ENCODE measurements around the gene LRRC7. TPM values are rescaled to one million over a fixed set of nuclear protein-coding genes. Genes with fewer than 3 reads are reported as not detected.
"Not testable (repeated sequence)": the region's sequence is repeated elsewhere in the genome, so short reads cannot be mapped to it uniquely, and the experiment has no call there.

The LRRC7 gene
- total RNA-seq, 2 experiments from 2014 or later, result 0.14 TPM; not detected in 1

DNA sequence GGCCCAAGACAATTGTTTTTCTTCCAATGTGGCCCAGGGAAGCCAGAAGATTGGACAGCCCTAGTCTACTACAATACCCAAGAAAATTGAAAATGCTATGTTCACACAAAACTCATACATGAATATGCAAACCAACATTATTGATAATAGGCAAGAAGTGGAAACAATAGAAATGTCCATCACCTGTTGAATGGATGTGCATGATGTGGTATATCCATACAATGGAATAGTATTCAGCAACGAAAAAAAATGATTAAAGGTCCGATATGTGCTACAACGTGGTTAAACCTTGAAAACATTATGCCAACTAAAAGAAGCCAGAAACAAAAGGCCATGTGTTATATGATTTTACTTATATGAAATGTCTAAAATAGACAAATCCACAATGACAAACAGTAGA lies 375.3 kb downstream of the LRRC7 start:
- peaks cover 3% of the 10 kb centered on the region for H3K27me3 Mint-ChIP-seq
- DNase-seq, result no peak
- no peaks in the 10 kb centered on the region for H3K4me1 Mint-ChIP-seq
- no peak overlapping the region for H3K4me3 Mint-ChIP-seq
- peaks cover 5% of the 10 kb centered on the region for H3K9me3 Mint-ChIP-seq
- no peaks in the 10 kb centered on the region for H3K36me3 Mint-ChIP-seq
- no peak overlapping the region for H3K27ac Mint-ChIP-seq

DNA sequence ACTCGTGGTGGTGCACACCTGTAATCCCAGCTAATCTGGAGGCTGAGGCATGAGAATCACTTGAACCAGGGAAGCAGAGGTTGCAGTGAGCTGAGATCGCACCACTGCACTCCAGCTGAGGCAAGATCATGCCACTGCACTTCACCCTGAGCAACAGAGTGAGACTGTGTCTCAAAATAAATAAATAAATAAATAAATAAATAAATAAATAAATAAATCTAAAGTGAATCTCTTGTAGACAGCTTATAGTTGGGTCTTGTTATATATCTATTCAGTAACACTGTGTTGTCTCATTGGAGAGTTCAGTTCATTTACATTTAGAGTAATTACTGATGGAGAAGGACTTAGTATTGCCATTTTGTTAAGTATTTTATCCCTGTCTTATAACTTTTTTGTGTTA lies 379.2 kb downstream of the LRRC7 start:
- no peaks in the 10 kb centered on the region for H3K4me1 Mint-ChIP-seq
- H3K4me3 Mint-ChIP-seq, result no peak overlapping the region

DNA sequence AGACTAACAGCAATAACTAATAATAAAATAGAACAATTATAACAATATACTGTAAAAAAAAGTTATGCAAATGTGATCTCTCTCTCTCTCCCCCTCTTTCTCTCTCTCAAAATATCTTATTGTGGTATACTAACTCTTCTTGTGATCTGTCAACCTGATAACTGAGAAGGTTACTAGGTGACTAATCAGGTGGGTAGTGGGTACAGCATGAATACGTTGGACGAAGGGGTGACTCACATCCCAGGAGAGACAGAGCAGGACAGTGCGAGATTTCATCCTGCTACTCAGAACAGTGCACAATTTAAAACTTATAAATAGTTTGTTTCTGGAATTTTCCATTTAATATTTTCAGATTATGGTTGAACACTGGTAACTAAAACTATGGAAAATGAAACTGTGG lies 380.1 kb downstream of the LRRC7 start:
- H3K36me3 Mint-ChIP-seq, result no peaks in the 10 kb centered on the region
- no peaks in the 10 kb centered on the region for H3K4me1 Mint-ChIP-seq
- no peak overlapping the region for H3K27ac Mint-ChIP-seq
- DNase-seq, result no peak
- H3K27me3 Mint-ChIP-seq, result no peaks in the 10 kb centered on the region
- H3K9me3 Mint-ChIP-seq, result peaks cover 5% of the 10 kb centered on the region
- H3K4me3 Mint-ChIP-seq, result no peak overlapping the region

More for the DNA sequence above, 379.2 kb downstream of the LRRC7 start:
- no peaks in the 10 kb centered on the region for H3K36me3 Mint-ChIP-seq
- H3K9me3 Mint-ChIP-seq, result peaks cover 5% of the 10 kb centered on the region
- H3K27me3 Mint-ChIP-seq, result no peaks in the 10 kb centered on the region
- no peak overlapping the region for H3K27ac Mint-ChIP-seq
- no peak for DNase-seq

DNA sequence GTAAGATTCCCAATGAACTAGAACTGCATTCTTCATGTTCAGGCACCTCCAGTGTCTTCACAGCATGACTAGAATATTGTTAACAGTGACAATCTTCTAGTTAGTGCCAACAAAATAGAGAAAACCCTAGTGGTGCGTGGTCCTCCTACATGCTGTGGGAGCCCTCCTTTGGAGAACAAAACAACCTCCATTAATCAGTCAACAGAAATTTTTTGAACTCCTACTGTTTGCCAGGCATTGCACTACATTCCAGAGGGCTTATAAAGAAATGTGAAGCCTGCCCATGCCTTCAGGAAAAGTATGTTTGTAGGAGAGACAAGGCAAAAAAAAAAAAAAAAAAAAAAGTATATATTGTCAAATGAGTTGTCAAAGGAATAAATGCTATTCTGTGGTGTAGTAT lies 385.0 kb downstream of the LRRC7 start:
- H3K4me3 Mint-ChIP-seq, result no peak overlapping the region
- no peaks in the 10 kb centered on the region for H3K9me3 Mint-ChIP-seq
- H3K27ac Mint-ChIP-seq, result no peak overlapping the region
- H3K4me1 Mint-ChIP-seq, result no peaks in the 10 kb centered on the region
- H3K27me3 Mint-ChIP-seq, result no peaks in the 10 kb centered on the region
- no peak for DNase-seq
- H3K36me3 Mint-ChIP-seq, result no peaks in the 10 kb centered on the region

DNA sequence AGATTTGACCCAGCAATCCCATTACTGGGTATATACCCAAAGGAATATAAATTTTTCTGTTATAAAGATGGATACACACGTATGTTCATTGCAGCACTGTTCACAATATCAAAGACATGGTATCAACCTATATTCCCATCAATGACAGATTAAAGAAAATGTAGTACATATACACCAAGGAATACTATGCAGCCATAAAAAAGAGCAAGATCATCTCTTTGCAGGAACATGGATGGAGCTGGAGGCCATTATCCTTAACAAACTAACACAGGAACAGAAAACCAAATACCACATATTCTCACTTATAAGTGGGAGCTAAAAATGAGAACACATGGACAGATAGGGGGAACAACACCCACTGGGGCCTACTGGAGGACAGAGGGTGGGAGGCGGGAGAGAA lies 394.7 kb downstream of the LRRC7 start:
- not testable (repeated sequence) for H3K27ac Mint-ChIP-seq, H3K36me3 Mint-ChIP-seq, H3K4me3 Mint-ChIP-seq, H3K27me3 Mint-ChIP-seq, DNase-seq, H3K4me1 Mint-ChIP-seq, H3K9me3 Mint-ChIP-seq

DNA sequence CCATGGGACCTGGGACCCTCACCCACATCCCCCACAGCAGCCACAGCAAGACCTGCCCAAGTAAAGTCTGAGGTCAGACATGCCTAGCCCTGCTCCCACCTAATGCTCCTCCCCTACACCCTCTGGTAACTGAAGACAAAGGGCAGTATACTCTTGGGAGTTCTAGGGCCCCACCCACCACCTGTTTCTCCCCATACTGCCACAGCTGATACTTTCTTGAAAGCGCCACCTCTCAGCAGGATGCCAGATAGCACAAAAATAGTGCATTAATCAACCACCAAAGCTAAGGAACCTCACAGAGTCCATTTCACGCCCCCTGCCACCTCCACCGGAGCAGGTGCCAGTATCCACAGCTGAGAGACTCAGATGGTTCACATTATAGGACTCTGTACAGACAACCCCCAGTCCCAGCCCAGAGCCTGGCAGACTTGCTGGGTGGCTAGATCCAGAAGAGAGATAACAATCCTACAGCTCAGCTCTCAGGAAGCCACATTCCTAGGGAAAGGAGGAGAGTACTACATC lies 399.6 kb downstream of the LRRC7 start:
- H3K27me3 Mint-ChIP-seq, result no peaks in the 10 kb centered on the region
- H3K36me3 Mint-ChIP-seq, result no peaks in the 10 kb centered on the region
- H3K9me3 Mint-ChIP-seq, result peaks cover 7% of the 10 kb centered on the region

DNA sequence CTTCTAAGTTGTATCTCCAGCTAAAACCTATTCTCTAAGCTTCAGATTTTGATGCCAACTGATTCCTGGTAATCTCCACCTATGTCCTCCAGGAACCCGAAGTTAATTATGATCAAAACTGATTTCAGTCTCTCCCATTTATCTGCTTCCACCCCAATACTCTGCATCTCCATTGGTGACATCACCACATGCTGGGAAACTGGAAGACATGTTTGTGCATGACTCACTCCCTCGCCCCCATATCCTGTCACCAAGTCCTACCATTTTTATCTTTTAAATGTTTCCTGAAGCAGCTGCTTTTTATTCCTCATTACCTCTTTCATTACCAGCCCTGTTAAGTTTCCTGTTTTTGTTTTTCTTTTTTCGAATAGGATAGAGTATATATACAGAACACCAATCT lies 409.2 kb downstream of the LRRC7 start:
- H3K27ac Mint-ChIP-seq, result no peak overlapping the region
- H3K9me3 Mint-ChIP-seq, result no peaks in the 10 kb centered on the region
- DNase-seq, result no peak
- H3K36me3 Mint-ChIP-seq, result no peaks in the 10 kb centered on the region
- H3K4me3 Mint-ChIP-seq, result no peak overlapping the region
- H3K27me3 Mint-ChIP-seq, result no peaks in the 10 kb centered on the region
- H3K4me1 Mint-ChIP-seq, result no peaks in the 10 kb centered on the region

More for the DNA sequence above, 399.6 kb downstream of the LRRC7 start:
- Mint-ChIP-seq H3K4me1 (no peaks in the 10 kb centered on the region), H3K27ac (no peak overlapping the region), H3K4me3 (no peak overlapping the region)
- DNase-seq, result no peak

DNA sequence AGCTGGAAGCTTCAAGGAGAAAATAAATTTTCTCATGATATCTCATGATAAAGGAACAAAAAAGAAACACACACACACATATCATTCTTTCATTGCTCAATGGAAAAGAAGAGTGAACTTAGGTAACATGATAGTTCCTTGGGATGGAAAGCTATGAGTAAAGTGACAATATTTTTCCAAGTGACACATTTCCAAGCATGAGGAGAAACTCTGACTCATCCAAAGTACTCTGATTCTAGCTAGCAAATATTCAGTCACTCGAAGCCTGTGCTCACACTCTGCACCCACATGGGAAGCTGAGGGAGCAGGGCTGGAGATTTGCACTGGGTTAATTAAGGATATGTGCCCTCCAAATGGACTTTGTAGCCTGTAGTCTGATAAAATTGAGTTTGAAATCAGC lies 415.3 kb downstream of the LRRC7 start:
- Mint-ChIP-seq H3K36me3 (no peaks in the 10 kb centered on the region), H3K9me3 (no peaks in the 10 kb centered on the region), H3K4me1 (no peaks in the 10 kb centered on the region), H3K27me3 (no peaks in the 10 kb centered on the region), H3K27ac (no peak overlapping the region), H3K4me3 (no peak overlapping the region)
- DNase-seq, result no peak

DNA sequence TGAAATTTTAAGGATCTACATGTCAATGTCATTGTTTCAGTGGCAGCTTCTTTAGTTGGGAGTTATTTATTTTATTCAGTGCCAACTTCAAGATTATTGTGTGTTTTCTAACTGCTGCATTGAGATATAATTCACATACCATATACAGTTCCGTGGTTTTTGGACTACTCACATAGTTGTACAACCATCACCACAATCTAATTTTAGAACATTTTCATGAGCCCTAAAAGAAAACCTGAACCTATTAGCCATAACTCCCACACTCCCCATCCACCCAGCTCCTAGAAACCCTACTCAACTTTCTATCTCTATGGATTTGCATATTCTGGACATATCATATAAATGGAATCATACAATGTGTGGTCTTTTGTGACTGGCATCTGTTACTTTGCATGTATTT lies 417.7 kb downstream of the LRRC7 start:
- Mint-ChIP-seq H3K4me1 (no peaks in the 10 kb centered on the region), H3K27me3 (no peaks in the 10 kb centered on the region), H3K27ac (no peak overlapping the region), H3K4me3 (no peak overlapping the region), H3K36me3 (no peaks in the 10 kb centered on the region), H3K9me3 (no peaks in the 10 kb centered on the region)
- no peak for DNase-seq

DNA sequence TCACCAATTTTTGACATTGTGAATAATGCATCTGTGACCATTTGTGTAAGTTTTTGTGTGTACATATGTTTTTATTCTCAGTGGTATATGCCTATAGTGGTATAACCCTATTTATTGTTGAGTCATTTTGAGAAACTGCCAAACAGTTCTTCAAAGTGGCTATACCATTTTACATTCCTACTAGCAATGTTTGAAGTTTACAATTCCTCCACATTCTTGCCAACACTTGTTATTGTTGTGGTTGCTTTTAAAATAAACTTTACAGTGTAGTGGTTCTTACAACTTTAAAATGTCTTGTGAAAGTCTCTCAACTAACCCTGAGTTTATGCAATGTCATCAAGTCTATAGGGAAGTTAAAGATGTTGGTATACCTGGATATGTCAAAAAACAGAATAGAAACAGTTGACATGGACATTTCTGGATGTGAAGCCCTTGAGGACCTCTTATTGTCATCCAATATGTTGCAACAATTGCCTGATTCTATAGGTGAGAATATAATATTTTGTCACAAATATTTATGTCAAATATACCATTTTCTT lies 418.2 kb downstream of the LRRC7 start:
- no peak overlapping the region for H3K4me3 Mint-ChIP-seq
- no peaks in the 10 kb centered on the region for H3K27me3 Mint-ChIP-seq
- H3K9me3 Mint-ChIP-seq, result no peaks in the 10 kb centered on the region
- H3K36me3 Mint-ChIP-seq, result no peaks in the 10 kb centered on the region
- H3K27ac Mint-ChIP-seq, result no peak overlapping the region
- no peak for DNase-seq
- H3K4me1 Mint-ChIP-seq, result no peaks in the 10 kb centered on the region

DNA sequence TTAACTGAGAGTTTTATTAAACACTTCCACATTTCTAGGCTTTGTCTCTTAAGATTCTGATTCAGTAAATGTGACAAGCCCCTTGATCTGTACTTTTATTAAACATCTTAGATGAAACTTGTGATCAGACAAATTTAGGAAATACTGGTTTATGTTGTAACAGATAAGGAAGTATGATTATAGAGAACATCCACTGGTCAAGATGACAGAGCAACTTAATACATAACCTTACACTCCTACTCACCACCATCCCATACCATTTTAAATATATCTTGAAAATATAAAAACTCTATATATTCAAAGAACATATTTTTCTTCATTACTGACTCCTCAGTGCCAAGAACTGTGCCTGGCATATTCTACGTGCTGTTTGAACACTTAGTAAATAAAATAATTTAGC lies 420.2 kb downstream of the LRRC7 start:
- H3K27ac Mint-ChIP-seq, result no peak overlapping the region
- no peaks in the 10 kb centered on the region for H3K27me3 Mint-ChIP-seq
- no peaks in the 10 kb centered on the region for H3K4me1 Mint-ChIP-seq
- no peak overlapping the region for H3K4me3 Mint-ChIP-seq
- no peaks in the 10 kb centered on the region for H3K9me3 Mint-ChIP-seq
- no peak for DNase-seq
- H3K36me3 Mint-ChIP-seq, result no peaks in the 10 kb centered on the region

DNA sequence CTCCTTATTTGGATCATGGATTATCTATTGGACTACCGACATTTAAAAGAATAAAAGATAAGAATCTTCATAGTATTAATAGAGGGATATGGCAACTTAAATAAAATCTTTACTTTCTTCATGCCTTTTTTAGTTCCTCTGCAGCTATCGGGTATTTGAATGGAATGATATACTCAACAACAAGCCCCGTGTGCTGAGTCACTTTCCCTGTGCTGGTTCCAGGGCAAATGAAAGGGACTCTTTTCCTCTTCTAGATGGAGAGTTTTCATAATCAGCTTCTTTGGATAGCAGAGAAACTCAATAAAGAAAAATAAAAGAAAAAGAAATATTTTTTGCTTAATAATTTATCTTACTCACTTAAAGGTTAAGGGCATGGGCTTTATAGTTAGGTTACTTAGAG lies 423.9 kb downstream of the LRRC7 start:
- Mint-ChIP-seq H3K27ac (no peak overlapping the region), H3K27me3 (no peaks in the 10 kb centered on the region), H3K36me3 (no peaks in the 10 kb centered on the region), H3K4me1 (no peaks in the 10 kb centered on the region), H3K4me3 (no peak overlapping the region), H3K9me3 (no peaks in the 10 kb centered on the region)
- DNase-seq, result no peak

DNA sequence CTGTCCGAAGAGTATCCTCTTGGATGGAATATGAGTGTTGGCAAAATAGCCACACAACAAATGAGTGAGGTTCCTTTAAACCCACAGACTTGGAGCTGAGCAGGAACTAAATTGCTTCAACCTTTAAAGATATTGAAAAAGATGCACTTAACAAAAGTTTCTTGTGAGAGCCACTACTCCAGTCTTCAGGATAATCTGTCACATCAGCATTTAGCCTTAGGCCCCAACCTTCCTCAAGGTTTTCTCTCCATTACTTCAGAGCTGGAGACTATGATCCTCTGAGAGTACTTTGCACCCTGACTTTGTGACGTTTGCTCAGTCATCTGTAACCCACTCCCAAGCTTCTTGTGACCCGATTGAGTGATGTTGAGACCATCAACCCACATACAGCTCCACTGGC lies 424.9 kb downstream of the LRRC7 start:
- no peak overlapping the region for H3K4me3 Mint-ChIP-seq
- H3K9me3 Mint-ChIP-seq, result no peaks in the 10 kb centered on the region
- H3K4me1 Mint-ChIP-seq, result no peaks in the 10 kb centered on the region
- no peaks in the 10 kb centered on the region for H3K27me3 Mint-ChIP-seq
- no peaks in the 10 kb centered on the region for H3K36me3 Mint-ChIP-seq
- H3K27ac Mint-ChIP-seq, result no peak overlapping the region
- DNase-seq, result no peak

DNA sequence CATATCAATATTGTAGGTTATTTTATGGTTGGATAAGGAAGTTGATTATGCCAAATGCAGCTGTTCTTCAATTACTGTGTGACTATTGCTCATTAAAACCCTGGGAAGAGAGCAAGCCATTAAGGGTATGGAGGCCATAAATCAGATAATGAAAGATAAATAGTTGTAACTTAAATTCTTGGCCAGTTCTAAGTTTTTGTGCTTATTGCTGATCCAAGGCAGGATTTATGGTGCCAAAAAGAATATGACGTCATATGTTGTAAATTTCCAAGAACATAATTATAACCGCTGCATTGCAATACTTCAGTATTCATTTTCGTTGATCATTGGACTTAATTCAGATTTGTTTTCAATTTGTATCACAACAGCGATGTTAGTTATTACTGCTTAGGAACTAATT lies 426.1 kb downstream of the LRRC7 start:
- H3K27ac Mint-ChIP-seq, result no peak overlapping the region
- no peaks in the 10 kb centered on the region for H3K9me3 Mint-ChIP-seq
- no peak for DNase-seq
- no peaks in the 10 kb centered on the region for H3K4me1 Mint-ChIP-seq
- H3K27me3 Mint-ChIP-seq, result no peaks in the 10 kb centered on the region
- H3K4me3 Mint-ChIP-seq, result no peak overlapping the region
- H3K36me3 Mint-ChIP-seq, result no peaks in the 10 kb centered on the region

DNA sequence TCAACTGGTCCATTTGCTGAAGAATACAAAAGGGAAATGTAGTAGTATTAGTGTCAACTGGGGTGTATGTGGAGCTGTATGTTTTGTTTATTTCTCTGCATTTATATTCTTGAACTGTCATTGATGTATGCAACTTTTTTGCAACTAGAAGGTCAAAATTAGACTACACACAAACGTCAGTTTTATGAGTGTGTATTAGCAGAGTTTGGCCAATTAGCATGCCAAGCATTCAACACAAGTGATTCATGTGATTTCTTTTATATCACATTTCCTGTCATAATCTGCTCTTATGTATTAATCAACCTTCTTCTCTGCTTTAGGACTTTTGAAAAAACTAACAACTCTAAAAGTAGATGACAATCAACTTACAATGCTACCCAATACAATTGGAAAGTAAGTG lies 426.5 kb downstream of the LRRC7 start:
- DNase-seq, result no peak
- no peak overlapping the region for H3K4me3 Mint-ChIP-seq
- no peaks in the 10 kb centered on the region for H3K36me3 Mint-ChIP-seq
- no peaks in the 10 kb centered on the region for H3K27me3 Mint-ChIP-seq
- no peaks in the 10 kb centered on the region for H3K9me3 Mint-ChIP-seq
- H3K4me1 Mint-ChIP-seq, result no peaks in the 10 kb centered on the region
- no peak overlapping the region for H3K27ac Mint-ChIP-seq

DNA sequence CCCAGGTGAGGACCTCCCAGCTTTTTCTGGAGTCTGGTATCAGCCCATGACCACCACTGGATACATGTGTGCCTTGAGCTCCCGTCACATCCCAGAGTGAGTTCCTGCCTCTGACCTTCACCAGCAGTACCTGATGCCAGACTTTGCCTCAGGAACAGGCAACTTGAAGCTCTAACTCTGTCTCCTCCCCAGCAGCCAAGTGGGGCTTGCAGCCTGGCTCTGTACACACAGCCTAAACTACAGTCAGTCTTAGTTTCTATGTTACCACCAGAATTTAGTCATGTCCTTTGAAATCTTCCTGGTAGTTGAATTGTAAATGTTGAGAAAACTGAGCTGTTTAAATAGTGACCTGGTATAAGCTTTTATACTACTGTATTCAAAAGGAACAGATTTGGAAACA lies 431.1 kb downstream of the LRRC7 start:
- no peaks in the 10 kb centered on the region for H3K36me3 Mint-ChIP-seq
- DNase-seq, result no peak
- H3K27ac Mint-ChIP-seq, result no peak overlapping the region
- H3K4me3 Mint-ChIP-seq, result no peak overlapping the region
- H3K27me3 Mint-ChIP-seq, result no peaks in the 10 kb centered on the region
- no peaks in the 10 kb centered on the region for H3K9me3 Mint-ChIP-seq
- no peaks in the 10 kb centered on the region for H3K4me1 Mint-ChIP-seq

Data from activated naive CD8-positive, alpha-beta T cell treated with anti-CD3 and anti-CD28 coated beads for 36 hours (primary cell).